Left ventricle myocardium inferior (tissue), 1 donor: Measurements from ENCODE around the gene DOK6. TPM values are rescaled to one million over a fixed set of nuclear protein-coding genes. Genes with fewer than 3 reads are reported as not detected.

Experiments
- DNase-seq: peaks from one replicate; pipeline ENCODE4 v3.0.0-alpha.2; 2020
- H3K27ac ChIP-seq: fragments of 200-600 bp; replicated peaks from 2 replicates; pipeline ENCODE4 v1.8.0; 2021
- H3K27me3 ChIP-seq: fragments of 200-600 bp; 2 replicates; pipeline ENCODE4 v1.8.0; 2021; ENCODE audit warnings: low read depth
- H3K36me3 ChIP-seq: fragments of 200-600 bp; 2 replicates; pipeline ENCODE4 v1.8.0; 2021
- H3K4me1 ChIP-seq: fragments of 200-600 bp; 2 replicates; pipeline ENCODE4 v1.8.0; 2021
- H3K4me3 ChIP-seq: fragments of 200-600 bp; 2 replicates; pipeline ENCODE4 v1.8.0; 2021; ENCODE audit warnings: mild to moderate bottlenecking, moderate library complexity
- H3K9me3 ChIP-seq: fragments of 200-600 bp; replicated peaks from 2 replicates; pipeline ENCODE4 v1.8.0; 2021
- intact Hi-C: fragments of 100-400 bp; cut with micrococcal nuclease; formaldehyde crosslinking; loops from one replicate; pipeline ENCODE4 v1.11.0; 2022
- total RNA-seq: library from RNA; stranded (reverse); fragmentation: NEBNext Ultra II Directional; extraction: Animal tissue kit (Norgen Biotek cat#: 25700); gene quantifications from one replicate; pipeline ENCODE4 v1.2.1, GENCODE V29; 2021
- TF ChIP-seq, protein P1 (sequence below): fragments of 200-600 bp; IDR thresholded peaks from 2 replicates; pipeline ENCODE4 v1.8.0; 2021; ENCODE audit warnings: antibody characterized with exemption, mild to moderate bottlenecking, borderline replicate concordance
- donor health status: DM: no; HTN: yes; CAD: no; lungs with severe emphysema.

Gene DOK6
- total RNA-seq, 1 donor from 2014 or later, result 0.96 TPM

DNA sequence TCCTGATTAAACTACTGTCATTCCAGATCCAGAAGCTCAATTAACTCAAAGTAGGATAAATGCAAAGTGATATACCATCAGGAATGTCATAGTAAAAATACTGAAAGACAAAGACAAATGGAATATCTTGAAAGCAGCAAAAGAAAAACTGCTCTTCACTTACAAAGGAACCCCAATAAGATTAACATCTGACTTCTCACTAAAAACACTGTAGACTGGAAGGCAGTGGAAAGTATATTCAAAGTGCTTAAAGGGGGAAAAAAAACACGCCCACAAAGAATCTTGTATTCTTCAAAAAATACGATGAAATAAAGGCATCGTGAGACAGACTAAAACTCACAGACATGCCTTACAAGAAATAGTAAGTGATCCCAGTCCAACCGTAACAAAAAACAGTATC is 195.7 kb downstream of the DOK6 start:
- Histone ChIP-seq H3K4me3 (no peak overlapping the region), H3K4me1 (no peaks in the 10 kb centered on the region), H3K27ac (no peak overlapping the region), H3K36me3 (no peaks in the 10 kb centered on the region), H3K9me3 (peaks cover 22% of the 10 kb centered on the region), H3K27me3 (no peaks in the 10 kb centered on the region)
- TF ChIP-seq, protein P1, sequence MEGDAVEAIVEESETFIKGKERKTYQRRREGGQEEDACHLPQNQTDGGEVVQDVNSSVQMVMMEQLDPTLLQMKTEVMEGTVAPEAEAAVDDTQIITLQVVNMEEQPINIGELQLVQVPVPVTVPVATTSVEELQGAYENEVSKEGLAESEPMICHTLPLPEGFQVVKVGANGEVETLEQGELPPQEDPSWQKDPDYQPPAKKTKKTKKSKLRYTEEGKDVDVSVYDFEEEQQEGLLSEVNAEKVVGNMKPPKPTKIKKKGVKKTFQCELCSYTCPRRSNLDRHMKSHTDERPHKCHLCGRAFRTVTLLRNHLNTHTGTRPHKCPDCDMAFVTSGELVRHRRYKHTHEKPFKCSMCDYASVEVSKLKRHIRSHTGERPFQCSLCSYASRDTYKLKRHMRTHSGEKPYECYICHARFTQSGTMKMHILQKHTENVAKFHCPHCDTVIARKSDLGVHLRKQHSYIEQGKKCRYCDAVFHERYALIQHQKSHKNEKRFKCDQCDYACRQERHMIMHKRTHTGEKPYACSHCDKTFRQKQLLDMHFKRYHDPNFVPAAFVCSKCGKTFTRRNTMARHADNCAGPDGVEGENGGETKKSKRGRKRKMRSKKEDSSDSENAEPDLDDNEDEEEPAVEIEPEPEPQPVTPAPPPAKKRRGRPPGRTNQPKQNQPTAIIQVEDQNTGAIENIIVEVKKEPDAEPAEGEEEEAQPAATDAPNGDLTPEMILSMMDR, result no peak
- intact Hi-C loops, result no loop called here
- no peak for DNase-seq

DNA sequence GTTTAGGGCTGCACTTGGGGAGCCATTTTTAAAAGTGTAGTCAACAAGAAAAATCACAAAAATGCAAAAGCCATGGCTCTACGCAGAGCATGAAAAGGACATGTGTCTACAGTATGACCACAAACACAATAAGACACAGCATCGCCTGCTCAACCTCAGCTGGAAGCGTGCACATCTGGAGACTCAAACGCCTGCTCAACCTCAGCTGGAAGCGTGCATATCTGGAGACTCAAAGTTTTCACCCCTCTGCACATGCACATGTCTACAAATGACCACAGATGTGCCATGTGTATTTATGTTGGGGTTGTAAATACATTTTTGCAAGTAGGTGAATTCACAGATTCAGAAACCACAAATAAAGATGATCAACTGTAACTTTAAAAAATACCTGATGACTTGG is 196.9 kb downstream of the DOK6 start:
- no peak overlapping the region for H3K4me3 ChIP-seq
- no peak for DNase-seq
- H3K36me3 ChIP-seq, result no peaks in the 10 kb centered on the region
- no peaks in the 10 kb centered on the region for H3K4me1 ChIP-seq
- H3K27me3 ChIP-seq, result no peaks in the 10 kb centered on the region
- H3K9me3 ChIP-seq, result peaks cover 22% of the 10 kb centered on the region
- TF ChIP-seq, protein P1, result no peak
- intact Hi-C loops, result no loop called here
- H3K27ac ChIP-seq, result no peak overlapping the region

DNA sequence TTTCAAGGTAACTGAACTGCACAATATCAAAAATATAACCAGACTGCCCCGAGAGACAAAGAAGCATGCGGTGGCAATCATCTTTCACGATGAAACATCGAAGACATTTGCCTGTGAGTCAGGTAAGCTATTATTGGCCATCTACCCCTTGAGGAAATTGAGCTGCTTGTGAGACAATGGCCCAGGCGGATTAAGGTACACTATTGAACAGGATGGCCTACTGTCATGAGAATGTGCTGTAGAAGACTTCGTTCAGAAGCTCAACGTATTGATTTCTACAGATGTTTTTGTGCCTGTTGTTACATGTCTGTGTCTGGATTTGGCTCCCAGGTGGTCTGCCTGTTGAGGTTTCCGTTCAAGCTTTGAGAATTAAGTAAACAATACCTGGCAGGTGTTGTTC is 198.7 kb downstream of the DOK6 start:
- Histone ChIP-seq H3K4me3 (no peak overlapping the region), H3K9me3 (peaks cover 22% of the 10 kb centered on the region), H3K27me3 (no peaks in the 10 kb centered on the region), H3K27ac (no peak overlapping the region), H3K4me1 (no peaks in the 10 kb centered on the region), H3K36me3 (no peaks in the 10 kb centered on the region)
- intact Hi-C loops, result no loop called here
- DNase-seq, result no peak
- TF ChIP-seq, protein P1, result no peak

DNA sequence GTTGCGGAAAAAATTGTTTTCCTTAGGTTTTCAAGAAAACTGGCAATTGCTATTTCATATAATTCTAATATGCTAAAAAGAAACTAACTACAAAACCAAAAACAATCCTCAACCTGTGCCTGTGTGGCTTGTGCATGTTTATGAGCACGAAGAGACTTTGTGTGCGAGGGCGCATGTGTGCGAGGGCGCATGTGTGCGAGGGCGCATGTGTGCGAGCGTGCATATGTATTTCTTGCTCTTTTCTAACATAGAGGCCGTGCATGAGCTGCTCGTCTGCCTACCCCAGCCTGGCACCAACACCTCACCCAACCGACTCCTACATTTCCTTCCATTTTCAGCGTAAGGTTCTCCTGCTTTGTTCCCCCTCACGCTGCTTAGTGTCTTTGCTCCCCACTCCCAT is 211.6 kb downstream of the DOK6 start:
- intact Hi-C loops, result no loop called here
- Histone ChIP-seq H3K4me1 (no peaks in the 10 kb centered on the region), H3K27ac (no peak overlapping the region), H3K4me3 (no peak overlapping the region), H3K36me3 (no peaks in the 10 kb centered on the region), H3K9me3 (no peaks in the 10 kb centered on the region), H3K27me3 (no peaks in the 10 kb centered on the region)
- TF ChIP-seq, protein P1, result no peak
- DNase-seq, result no peak

DNA sequence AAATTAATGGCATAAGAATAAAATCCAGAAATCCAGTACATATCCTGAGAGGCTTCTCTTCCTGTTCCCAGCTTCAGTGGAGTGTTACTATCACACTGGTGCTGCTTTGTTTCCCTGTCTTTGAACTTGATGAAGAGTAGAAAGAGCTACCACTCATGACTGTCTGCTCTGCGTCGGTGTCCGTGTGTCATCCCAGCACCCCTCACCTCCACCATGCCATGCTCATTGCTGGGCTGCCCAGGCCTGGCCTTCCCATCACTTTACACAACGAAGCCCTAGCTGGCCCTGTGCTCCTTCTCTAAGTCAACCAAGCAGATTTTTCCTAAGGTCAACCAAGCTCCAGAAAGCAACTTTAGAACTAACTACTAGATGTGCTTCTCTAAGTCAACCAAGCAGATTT is 215.4 kb downstream of the DOK6 start:
- H3K4me1 ChIP-seq, result no peaks in the 10 kb centered on the region
- TF ChIP-seq, protein P1, result no peak
- no peak overlapping the region for H3K4me3 ChIP-seq
- no peaks in the 10 kb centered on the region for H3K27me3 ChIP-seq
- DNase-seq, result no peak
- H3K27ac ChIP-seq, result no peak overlapping the region
- intact Hi-C loops, result no loop called here
- no peaks in the 10 kb centered on the region for H3K9me3 ChIP-seq
- H3K36me3 ChIP-seq, result no peaks in the 10 kb centered on the region

DNA sequence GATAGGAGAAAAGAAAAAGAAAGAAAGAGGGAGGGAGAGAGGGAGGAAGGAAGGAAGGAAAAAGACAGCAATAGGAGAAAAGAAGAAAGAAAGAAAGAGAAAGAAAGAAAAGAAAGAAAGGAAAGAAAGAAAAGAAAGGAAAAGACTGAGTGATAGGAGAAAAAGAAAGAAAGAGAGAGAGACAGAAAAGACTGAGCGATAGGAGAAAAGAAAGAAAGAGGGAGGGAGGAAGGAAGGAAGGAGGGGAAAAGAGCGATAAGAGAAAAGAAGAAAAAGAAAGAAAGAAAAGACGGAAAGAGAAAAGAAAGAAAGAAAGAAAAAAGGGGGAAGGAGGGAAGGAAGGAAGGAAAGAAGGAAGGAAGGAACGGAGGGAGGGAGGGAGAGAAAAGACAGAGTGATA is 216.7 kb downstream of the DOK6 start:
- intact Hi-C loops, result no loop called here
- no peaks in the 10 kb centered on the region for H3K4me1 ChIP-seq
- H3K36me3 ChIP-seq, result no peaks in the 10 kb centered on the region
- no peaks in the 10 kb centered on the region for H3K27me3 ChIP-seq
- no peak overlapping the region for H3K4me3 ChIP-seq
- DNase-seq, result no peak
- H3K27ac ChIP-seq, result no peak overlapping the region
- TF ChIP-seq, protein P1, result no peak
- no peaks in the 10 kb centered on the region for H3K9me3 ChIP-seq
